NT2/D1 (cell line): Measurements from ENCODE around the gene CAV3.

Experiments used
- SUZ12 ChIP-seq: IDR thresholded peaks from 2 replicates; pipeline ENCODE4 v1.6.1; 2011; ENCODE audit not compliant: insufficient read length, insufficient read depth; ENCODE audit errors: extremely low read depth
- YY1 ChIP-seq: IDR thresholded peaks from 2 replicates; pipeline ENCODE4 v1.6.1; 2011; ENCODE audit not compliant: insufficient read length, insufficient read depth
- ZNF274 ChIP-seq: IDR thresholded peaks from 2 replicates; pipeline ENCODE4 v1.6.1; 2011; ENCODE audit warnings: mild to moderate bottlenecking, low read depth, low read length

DNA sequence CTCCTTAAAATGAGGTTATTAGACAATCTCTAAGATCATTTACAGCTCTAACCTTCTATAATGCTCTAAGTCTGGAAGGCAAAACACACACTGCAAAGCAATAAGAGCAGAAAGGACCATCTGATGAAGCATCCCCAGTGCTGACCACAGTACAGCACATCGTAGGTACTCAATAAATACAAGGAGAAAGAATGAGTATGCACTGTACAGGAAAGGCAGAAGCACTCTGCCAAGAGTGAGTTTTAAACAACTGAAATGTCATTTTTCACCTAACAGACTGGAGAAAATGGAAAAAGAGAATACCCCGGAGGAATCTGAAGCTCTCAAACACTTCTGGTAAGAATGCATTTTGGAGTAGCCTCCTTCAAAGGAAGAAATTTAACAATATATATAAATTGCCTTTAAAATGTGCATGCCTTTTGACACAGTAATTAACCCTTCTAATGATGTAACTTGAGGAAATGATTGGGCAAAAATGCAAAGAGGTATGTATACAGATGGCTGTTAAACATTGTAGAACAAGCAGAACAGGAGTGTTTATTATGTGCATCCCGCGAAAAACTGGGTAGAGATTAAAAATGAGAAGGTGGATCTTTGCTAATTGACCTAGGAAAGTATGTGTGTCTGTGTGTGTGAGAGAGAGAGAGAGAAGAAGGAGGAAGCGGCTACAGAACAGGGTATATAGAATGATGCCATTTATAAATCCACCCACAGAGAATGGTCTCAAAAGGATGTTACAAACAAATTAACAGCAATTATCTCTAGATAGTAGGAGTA, 43.8 kb downstream of the CAV3 start:
- no peak for TF ChIP-seq YY1
- TF ChIP-seq ZNF274: no peak
- TF ChIP-seq SUZ12: no peak
